Hematopoietic multipotent progenitor cell treated with erythropoietin and hydrocortisone succinate and interleukin-3 and kit ligand, for 8 days (in vitro differentiated cells): ENCODE results near the gene DCTN1.
"Not testable (repeated sequence)": the region's sequence is repeated elsewhere in the genome, so short reads cannot be mapped to it uniquely, and the experiment has no call there.

Experiments used
- DNase-seq: peaks from one replicate; pipeline ENCODE4 v3.0.0-alpha.2; 2015

DCTN1 gene

DNA sequence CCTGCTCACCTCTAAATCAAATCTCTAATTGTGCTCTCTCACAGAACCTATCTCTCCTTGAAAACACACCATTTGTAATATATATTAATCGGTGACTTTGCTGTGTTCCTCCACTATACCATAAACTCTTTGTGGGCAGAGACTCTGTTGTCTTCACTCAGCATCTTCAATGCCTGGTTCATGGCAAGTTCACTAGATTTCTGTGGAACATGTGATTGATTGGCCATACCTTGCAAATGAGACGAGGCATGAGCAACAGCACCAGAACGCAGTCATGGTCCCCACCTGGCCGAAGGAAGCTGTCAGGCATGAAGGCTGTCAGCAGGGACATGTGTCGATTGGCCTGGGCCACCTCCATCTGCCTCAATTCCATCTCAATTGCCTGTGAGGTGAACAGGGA, 11.6 kb downstream of the DCTN1 start:
- DNase-seq, result no peak

DNA sequence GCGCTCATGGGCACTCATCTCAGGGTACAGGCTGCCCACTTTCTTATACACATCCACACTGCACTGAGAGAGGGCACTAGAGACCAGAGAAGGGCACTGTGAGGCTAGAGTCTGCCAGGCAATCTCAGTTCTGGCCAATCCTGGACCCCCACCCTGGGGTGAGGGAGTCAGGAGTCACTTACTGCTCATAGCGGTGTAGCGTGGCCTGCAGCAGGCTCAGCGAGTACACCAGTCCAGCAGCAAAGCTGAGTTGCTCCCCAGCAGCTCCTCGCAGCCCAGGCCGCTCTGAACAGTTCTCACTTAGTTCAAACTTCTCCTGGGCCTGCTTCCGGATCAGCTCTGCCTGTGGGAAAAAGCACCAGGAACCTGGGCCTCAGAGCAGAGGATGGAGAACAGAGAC, 12.3 kb downstream of the DCTN1 start:
- DNase-seq, result no peak

DNA sequence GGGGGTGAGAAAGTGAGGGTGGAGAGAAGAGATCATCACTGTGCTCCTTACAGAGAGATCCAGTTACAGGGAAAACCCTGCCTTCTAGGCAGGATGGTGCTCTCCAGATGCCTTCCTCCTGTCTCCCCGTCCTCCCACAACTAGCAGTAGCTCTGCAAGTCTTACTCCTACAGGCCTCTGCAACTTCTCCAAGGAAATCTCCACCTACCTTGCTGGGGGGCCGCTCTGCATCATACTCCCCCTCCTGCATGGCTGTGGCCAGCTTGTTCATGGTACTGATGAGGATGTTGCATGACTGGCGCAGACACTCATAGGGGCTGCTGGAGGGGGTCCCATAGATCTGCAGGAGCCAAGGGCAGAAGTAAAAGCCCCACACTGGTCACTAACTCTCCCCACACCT, 14.1 kb downstream of the DCTN1 start:
- DNase-seq, result no peak

DNA sequence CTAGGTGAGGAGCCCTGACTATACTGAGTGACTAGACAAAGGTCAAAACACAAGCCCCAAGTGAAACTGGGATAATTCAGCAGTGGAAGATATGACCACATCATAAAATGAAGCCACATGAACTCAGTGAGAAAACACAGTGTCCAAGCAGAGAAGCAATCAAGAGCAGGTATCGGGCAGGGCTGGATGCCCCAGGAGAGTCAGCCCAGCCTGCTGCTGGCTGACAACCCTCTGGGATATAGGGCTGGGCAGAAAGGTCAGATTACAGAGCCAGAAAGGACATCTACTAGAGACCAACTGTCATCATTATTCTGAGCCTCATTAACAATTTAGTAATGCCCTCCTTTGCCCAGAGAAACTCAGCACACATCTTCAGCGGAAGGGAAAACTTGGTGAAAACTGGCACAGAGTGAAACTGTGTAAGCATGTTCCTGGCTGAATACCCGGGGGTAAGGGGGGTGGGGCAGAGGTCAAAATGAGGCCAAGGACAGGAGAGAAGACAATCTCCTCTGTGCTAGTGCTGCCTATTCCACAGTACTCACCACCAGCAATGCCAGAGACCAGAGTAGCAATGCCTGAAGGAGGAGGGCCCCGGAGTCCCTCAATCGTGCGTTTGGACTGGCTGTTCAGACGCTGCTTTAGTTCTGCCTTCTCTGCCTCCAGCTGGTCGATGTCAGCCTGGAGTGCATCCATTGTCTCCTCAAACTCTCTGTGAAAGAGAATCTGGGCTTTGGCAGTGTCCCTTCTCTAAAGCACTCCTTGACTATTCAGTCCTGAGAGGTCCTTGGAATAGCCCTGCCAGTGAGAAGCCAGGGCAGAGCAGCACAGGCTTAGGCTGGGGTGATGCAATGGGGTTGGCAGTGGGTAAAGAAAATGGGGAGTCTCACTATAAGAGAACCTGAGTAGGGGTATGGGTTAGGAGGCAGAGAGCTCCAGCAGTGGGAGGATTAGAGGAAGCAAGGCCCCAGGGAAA, 15.3 kb downstream of the DCTN1 start:
- DNase-seq, result no peak

DNA sequence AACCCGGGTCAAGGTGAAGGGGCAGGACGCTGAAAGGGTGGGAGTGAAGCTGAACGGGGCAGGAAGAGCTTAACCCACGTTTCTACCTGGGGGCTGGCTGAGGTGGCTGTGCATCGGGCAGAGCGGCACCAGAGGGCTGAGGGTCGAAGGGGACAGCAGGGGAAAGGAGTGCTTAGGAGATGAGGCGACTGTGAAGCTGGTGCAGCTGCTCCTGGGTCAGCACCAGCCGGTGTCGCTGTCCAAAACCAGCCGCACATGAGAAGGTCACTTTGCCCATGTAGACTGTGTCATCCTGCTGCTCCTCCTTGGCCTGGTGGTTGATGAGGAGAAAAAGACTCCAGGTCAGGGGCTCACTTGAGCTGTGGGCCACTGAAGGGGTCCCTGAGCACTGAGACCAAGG, 18.8 kb downstream of the DCTN1 start:
- DNase-seq, result no peak

DNA sequence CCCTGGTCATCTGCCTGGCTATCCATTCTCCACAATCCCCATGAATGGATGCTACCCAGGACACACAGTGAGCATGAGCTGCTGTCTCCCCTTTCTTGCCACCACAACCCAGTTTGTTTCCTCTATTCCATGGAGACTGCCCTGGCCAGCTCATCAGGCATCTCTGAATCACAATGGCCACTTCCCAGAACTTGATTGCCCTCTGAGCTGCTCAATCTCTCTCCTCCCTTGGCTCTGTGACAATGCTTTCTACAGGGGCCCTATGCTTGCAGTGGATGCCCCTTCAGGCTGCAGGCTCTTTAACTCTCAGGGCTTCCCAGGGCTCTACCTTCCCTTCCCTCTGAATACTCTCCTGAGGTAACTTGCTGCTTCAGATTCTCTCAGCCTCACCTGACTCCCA, 22.5 kb downstream of the DCTN1 start:
- no peak for DNase-seq

DNA sequence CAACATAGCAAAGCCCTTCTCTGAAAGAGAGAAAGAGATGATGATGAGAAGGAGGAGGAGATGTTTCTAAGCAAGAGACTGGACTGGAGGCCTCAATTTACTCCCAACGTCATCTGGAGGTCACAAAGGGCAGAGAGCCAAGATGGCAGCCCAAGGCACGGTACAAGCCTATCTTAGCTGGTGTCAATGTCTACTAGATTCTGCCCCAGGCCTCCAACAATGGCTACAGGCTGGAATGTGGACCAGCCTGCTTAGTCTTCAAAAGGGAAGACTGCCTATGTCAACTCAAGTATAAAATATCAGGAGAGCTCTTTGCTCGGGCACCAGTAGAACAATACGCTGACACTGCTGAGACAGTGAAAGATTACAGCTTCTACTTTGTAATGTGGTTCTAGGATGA, 30.2 kb downstream of the DCTN1 start:
- no peak for DNase-seq

DNA sequence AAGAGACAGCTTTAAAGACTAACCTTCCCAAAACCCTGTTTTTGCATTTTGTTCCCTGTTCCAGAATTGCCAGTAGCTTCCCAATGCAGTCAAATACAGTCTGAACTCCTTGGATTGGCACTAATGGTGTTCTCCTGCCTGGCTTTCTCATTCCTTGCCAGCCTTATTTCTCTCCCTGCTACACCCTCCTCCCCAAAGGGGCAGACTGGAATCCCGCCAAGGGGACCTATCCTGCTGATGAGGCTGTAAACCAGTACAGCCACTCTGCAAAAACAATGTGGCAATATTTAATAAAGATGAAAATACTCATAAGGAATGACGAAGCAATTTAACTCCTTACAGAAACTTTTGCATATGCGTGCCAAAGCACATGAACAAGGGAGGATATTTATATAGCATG, 32.4 kb downstream of the DCTN1 start:
- no peak for DNase-seq

DNA sequence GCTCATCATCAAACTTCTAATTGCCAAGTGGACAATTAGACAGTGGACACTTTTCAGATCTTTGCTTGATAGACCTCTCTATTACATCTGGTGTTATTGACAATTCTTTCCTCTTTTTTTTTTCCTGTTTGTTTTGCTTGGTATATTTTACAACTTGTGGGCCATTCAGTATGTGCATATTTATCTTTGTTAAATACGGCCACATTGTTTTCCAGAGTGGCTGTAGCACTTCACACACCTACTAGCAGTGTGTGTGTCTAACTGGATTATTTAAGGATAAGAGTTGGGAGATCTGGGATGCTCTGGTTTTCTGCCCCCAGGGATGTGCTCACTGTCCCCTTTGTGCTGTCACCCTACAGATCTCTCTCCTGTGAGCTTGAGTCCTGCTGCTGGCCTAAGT, 32.8 kb downstream of the DCTN1 start:
- DNase-seq, result no peak

DNA sequence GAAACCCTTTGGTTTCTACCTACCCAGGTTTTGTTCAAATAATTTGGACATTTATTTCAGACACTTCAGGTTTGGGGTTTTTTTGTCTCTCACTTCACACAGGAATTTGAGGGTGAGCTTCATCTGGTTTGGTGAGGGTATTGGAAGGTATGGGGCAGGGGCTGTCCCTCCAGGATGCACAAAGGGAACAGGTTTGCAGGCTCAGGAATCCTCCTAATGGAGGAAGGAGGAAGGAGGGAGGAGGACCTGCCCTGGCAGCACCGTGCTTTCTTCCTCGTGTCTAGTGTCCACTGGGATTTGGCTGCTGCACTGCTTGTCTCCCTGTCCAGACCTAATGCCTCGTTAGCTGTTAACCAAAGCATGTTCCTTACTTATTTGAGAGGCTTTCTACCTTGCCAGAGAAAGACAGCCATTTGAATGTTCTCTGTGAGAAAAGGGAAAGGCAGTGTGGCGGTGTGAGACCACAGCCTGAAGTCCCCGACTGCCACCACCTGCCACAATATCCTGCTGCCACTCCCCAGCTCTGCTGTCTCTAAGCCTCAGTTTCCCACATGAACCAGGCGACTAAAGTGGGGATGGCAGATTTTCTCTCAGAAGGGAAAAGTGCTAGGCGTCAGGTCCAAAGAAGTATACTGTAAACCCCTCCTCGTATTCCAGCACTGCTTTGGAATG, 34.7 kb downstream of the DCTN1 start:
- no peak for DNase-seq

DNA sequence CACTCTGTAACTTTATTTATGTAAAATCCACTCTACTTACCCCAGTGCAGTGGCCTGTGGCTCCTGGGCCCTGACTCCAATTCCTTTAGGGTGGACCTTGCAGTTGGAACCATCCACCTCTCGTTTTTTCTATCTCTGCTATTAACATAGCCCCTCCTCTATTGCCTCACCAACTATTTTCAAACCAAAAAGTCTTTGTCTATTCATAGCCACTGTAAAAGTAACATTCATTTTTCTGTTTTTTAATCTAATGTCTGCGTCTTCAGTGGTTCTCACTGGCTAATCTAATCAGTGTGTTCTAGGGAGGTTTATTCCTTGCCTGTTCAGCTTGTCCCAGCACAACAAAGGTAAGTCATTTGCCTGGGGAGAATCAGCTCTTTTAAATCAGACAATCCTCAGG, 36.8 kb downstream of the DCTN1 start, which contains the start of gene SLC4A5:
Gene SLC4A5 (minus strand): TSS at position 101 of the 400 bp plus-strand sequence. CDS start 28,393 bp downstream, outside the sequence.
- DNase-seq, result no peak

DNA sequence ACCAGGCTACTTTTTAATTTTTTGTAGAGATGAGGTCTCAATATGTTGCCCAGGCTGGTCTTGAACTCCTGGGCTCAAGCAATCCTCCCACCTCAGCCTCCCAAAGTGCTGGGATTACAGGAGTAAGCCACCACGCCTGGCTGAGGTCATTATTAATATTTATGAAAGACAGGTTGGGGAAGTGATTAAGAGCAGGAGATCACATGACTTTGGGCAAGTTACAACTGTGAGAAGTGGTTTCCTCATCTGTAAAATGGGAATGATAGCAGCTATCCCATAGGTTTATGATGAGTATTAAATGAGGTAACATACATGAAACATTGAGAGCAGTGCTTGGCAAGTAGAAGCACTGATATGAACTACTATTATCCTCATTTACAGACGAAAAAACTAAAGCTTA, 43.9 kb downstream of the DCTN1 start:
- not testable (repeated sequence) for DNase-seq

DNA sequence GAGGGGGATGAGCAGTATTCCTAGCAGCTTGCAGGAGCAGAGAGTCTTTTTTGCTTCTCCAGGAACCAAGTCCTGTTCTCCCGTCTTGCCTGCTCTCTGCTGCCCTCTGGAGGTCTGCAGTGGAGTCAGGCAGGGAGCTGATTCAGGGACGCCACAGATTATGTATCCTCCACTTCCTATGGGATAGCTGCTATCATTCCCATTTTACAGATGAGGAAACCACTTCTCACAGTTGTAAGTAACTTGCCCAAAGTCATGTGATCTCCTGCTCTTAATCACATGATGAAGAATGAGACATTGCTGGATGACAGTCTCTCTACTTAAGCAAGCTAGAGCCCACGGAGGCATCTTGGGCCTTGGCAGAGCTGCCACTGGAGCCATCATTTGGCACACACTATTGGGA, 45.2 kb downstream of the DCTN1 start:
- peak; percentile 66 for DNase-seq

DNA sequence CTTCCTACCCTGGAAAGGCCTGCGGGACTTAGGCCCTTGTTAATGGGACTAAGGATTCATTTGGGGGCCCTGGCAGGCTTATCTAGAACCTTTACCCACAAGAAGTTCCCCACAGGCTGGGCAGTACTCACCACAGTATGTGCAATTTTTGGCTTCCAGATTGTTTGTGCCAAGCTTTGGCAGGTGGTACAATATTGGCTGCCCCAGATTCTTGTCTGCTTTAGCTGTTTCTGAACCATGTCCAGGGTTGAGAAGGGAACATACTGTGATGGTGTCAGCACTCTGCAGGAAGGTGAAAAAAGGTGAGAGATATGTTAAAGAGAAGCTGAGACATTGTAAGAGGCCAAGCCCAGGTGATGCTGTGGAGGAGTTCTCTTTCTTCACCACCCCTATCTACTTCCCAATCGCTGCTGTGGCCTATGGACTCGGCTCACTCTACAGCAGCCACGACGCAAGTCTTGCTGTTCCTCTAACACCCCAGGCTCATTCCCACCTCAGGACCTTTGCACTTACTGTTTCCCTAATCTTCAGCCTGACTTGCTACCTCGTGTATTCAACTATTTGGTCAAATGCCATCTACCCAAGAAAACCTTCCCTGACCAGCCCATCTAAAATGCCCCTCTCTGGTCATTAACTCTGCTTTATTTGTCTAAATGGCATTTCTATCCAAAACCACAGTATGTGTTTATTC, 46.1 kb downstream of the DCTN1 start:
- no peak for DNase-seq

DNA sequence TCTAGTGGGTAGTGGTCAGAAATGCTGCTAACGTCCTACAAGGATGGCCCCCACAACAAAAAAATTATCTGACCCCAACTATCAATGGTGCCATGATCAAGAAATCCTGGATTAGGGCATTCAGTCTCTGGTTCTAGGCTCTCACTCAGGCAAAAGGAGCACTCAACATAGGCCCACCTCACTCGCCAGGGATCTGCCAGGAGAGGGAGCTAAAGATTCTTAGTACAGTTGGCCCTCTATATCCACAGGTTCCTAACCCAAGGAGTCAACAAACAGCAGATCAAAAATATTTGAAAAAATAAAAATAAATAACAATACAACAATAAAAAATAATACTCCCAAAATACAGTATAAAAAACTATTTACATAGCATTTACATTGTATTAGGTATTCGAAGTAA, 46.9 kb downstream of the DCTN1 start:
- DNase-seq, result peak; percentile 64

DNA sequence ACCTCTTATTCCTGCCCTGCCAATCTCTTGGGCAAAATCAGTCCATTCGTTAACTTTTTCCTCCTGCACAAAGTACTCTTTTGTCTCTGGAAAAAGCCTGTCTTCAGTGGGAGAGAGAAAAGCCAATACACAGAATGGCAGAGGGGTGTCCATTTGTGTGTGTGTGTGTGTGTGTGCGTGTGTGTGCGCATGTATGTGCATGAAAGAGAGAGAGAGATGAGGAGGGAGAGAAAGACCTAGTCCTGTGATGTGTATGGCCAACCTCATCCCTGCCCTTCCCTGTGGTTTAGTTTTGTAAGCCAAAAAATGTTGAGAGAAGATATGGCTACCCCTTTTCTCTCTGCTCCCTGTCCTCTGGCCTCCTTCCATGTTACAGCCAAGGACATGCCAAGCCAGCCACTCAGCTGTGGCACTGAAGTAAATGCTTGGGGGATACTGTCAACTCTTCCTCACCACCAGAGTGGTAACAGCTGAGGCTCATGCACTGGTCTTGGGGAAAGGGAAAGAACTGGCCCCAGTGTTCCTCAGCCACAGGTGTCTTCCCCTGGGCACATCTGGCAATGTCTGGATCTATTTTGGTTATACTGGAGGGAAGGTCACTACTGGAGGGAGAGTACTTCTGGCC, 47.4 kb downstream of the DCTN1 start:
- DNase-seq, result no peak

DNA sequence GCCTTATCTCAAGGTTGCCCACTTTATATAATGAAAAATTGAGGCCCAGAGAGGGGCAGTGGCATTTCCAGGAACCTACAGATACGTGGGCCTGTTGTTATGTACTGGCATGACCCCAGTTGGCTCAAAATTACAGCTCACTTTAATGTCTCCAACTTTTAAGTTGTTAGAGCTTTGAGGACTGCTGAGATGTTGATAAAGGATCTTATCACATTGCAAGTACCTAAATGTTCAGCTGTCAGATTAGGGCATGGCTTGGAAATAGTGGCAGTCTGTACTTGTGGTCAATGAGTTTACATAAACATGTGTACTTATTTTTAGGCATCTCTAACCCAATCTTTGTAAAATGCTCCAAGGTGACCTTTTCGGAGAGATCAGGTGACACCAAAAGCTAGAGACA, 51.5 kb downstream of the DCTN1 start:
- peak; percentile 31 for DNase-seq

DNA sequence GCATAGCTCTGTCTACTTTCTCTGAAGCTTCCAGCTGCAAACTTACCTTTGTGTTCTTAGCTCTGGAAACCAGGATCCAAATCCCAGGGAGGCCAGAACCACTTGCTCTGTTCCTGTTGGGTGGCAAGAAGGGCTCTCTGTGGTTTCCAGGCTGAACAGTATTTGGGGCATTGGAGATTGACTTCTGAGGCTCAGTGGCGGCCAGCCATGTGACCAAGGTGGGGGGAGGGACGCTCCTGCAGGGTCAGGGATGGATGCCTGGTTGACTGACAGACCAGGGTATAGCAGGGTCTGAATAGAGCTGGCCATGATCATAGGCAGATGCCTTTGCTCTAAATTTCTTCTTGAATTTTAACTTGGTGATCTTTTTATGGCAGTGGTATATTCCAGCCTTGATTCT, 52.0 kb downstream of the DCTN1 start:
- DNase-seq, result no peak

DNA sequence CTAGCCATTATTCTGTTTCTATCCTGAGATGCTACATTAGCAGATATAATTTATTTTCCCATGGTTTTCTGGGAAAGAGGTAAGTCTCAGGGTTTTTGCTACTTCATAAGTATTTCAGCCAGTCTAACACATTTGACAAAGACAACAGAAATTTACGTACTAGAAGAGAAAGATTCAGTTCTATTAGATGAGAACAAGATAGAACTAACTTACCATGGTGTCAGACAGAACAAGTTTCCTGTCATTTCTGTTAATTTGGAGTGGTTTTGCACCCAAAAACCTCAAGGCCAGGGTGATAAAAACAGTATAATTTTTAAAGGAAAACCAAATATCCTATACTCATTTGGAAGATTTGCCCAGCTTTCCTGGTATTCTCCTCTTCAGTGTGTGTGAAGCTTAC, 52.5 kb downstream of the DCTN1 start:
- DNase-seq, result no peak

DNA sequence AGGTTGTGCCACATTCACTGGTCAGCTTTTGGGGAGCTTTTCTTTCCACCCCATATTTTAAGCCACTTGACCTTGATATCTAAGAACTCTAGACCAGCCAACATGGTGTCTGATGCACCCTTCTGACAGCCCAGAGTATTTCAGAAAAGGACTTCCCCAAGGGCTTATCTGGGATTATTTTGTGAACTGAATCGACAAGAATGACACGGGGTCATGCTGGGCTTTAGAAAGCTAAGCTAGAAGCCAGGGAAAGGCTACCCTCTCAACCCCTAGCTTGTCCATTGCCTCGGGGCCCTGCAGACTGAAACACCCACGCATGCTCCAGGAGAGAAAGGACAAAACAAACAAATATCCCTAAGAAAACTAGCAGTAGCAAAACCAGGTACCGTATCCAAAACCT, 52.9 kb downstream of the DCTN1 start:
- DNase-seq, result no peak

DNA sequence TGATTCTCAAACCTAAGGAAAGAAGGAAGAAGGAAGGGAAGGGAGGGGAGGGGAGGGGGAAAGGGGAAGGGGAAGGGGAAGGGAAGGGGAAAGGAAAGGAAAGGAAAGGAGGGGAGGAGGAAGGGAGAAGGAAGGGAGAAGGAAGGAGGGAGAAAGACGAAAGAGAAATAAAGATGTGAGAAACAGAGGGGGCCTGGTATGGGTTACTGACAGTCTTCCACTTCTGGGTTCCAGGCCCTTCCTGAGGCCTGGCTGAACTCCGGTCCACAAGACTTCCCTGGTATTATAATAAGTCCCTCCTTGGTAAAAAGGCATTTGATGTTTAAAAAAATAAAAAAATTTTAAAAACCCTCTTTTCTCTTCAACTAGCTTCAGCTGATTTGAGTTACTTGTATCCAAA, 54.3 kb downstream of the DCTN1 start:
- no peak for DNase-seq

DNA sequence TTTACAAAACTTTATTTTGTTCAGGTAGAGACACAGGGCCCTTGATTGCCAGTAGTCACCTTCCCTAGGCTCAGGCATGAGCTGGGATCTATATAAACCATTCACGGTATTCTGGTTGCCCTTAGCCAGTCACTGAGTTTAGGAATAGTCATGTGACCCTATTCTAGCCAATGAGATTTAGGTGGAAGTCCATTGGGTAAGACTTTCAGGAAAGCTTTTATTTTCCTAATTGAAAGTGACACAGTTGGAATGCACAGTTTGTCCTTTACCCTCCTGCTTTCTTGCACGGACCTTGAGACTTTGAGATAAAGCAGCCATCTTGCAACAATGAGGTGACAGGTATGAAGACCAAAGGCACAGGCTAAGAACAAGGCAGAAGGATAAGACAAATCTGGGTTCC, 58.4 kb downstream of the DCTN1 start:
- no peak for DNase-seq

DNA sequence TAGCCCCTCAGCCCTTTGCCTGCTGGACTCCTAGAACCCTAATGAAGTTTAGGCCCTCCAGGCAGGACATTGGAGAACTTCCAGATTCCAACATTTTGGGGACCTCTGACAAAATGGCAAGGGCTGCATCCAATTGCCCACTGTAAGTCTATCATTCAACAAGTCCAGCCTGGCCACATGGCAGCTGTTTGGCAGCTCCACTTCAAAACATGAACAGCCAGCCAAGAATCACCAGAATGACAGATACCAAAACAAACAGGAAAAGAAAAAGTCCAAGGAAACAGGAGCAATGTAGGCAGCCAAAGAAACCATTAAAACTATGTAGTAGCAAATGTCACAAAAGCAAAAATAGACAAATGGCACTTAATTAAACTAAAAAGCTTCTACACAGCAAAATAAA, 62.4 kb downstream of the DCTN1 start:
- no peak for DNase-seq
